GM21717 (cell line): ENCODE data around the gene RTN3.
"Not testable (repeated sequence)": the region's sequence is repeated elsewhere in the genome, so short reads cannot be mapped to it uniquely, and the experiment has no call there.

Source experiments
- ATAC-seq: cut with Tn5 transposase; IDR thresholded peaks from one replicate; pipeline ENCODE4 v1.9.1; 2021; ENCODE audit warnings: mild to moderate bottlenecking, moderate library complexity; ENCODE audit not compliant: unreplicated experiment

Gene RTN3

DNA sequence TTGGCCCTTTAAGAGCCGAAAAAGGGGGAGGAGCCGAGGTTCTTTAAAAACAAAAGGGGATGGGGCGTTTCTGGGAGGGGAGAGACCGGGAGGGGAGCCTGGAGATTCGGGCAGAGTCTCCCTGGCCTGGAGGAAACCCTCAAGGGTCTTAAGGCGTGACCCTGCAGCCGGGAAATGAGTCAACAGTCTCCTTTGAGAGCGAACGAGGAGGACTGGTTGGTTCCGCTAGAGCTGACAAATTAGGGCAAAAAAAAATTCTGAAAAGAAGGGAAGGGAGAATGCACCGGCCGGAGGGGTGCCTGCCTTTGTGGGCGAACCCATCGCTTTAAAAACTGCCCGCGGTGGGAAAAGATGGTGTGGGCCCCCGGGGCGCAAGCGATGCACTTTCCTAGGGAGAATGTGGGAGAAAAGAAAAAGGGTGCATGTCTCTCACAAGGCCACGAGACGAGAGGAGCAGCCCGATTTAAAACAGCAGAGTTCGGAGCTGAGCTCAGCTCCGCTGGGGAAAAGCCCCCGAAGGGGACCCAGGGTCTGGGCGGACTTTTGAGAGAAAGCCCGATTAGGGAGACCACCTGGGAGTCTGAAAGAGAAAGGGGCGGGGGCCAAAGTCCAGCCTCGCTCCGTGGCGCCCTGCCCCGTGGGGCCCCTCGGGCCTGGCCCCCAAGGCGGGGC lies 86.4 kb downstream of the RTN3 start:
- no peak for ATAC-seq

DNA sequence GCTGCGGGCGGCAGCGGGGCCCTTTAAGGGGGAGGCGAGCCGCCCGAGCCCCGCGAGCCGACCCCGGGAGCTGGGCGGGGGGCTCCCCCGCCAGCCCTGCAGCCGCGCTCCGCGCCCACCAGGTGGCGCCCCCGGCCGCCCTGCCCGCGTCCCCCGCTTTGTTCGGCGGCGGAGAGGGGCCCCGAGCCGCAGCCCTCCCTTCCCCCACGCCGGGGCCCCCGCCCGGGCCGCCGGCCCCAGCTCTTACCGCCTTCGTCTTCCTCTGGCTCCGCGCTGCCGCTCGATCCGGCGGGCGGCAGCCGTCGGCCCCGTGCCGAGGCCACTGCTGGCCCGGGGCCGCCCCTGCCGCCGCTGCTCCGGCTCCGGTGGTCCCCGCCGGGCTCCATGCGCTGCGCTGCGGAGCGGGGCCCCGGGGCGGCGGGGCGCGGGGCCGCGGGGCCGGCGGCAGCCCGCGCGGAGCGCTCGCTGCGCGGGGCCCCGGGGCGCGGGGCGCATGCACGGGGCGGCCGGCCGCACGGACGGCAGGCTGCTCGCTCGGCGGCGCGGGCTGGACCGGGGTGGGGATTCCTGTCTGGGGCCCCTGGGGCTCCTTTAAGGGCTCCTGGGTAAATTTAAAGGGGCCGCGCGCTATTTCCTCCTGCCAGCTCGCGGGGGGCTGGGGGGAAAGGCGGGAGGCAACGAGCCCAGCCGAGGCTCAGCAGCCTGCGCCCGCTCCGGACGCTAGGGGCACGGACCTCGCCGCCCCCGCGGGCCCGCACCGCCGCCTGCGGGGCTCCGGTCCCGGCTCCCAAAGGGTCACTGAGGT lies 87.1 kb downstream of the RTN3 start, which contains the start of gene ZFTA:
ZFTA (minus strand) TSS at position 539 of the 805 bp plus-strand sequence; CDS start at position 386, 153 bp downstream.
- peak; percentile 60 for ATAC-seq

DNA sequence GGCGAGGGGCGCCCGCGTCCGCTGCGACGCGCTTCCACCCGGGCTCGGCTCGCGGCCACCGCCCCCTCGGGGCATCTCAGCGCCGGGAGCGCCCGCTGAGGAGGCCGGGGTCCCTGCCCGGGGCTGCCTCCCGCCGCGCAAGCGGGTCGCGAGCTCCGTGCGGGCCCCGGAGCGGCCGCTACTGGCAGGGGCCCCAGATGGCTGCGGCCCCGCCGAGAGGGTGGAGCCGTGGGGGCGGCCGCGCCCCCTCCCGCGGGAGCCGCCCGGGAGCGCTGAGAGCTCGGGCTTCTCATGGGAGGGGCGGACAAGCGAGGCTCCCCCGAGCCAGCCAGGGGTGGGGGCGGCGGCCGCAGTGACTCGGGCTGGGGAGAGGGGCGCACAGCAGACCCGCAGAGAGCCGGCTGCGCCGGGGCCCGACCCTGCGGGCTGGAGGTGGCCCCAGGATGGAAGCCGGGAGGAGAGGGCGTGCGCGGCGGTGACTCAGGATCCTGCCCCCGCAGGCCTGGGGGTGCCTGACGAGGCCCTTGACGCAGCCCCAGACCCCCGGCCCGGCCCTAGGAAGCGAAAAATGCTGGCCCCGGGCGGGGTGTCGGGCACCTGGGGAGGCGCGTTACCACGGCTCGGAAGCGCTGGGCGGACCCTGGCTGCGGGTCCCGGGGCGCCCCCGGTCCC lies 87.9 kb downstream of the RTN3 start:
- ATAC-seq, result peak; percentile 45

DNA sequence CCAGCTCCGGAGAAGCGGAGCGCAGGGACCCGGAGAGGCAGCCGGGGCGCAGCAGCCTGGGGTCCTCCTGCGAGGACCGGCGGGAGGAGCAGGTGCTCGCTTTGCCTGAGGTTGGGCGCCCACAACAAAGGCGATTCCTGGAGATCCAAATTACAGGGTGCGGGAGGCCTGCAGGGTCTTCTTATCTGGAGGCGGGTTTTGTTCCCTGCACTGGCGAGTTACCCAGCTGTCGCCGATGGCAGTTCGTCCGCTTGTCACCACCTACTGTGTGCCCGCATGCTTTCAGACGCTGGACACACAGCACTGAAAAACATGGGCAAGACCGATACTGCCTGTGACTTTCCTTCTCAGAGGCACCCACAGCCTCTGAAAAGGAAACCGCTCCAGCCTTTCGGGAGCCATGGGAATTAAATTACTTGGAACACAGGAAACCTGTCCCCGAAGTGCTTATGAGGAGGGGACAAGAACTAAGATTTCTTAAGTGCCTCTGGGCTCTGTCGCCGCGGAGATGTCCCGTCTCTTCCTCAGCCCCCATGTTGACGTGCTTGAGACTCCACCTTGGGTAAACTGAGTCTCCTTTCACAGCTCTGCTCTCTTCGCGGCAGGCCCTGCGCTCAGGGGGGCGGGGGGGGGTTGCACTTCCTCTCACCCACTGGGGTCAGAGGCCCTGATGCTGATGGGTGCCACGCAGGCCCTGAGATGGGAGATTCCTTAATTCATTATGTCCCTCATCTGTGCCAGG lies 88.6 kb downstream of the RTN3 start:
- no peak for ATAC-seq

- ATAC-seq, result no peak
Observed at GRCh38 chr11:63770763-63771162, 89.5 kb downstream of the RTN3 start.

DNA sequence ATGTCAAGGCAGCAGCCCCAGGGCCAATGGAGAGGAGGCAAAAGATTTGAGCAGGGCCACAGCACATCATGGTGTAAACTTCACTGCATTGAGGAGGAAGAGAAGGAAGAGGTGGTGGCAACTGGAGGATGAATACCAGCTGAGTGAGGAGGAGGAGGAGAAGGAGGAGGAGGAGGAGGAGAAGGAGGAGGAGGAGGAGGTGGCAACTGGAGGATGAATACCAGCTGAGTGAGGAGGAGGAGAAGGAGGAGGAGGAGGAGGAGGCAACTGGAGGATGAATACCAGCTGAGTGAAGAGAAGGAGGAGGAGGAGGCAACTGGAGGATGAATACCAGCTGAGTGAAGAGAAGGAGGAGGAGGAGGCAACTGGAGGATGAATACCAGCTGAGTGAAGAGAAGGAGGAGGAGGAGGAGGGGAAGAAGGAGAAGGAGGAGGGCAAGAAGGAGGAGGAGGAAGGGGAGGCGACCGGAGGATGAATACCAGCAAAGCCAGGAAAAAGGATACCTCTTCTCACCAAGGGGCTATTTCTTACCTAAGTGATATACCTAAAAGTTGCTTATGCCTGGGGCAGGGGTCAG lies 90.5 kb downstream of the RTN3 start:
- not testable (repeated sequence) for ATAC-seq

DNA sequence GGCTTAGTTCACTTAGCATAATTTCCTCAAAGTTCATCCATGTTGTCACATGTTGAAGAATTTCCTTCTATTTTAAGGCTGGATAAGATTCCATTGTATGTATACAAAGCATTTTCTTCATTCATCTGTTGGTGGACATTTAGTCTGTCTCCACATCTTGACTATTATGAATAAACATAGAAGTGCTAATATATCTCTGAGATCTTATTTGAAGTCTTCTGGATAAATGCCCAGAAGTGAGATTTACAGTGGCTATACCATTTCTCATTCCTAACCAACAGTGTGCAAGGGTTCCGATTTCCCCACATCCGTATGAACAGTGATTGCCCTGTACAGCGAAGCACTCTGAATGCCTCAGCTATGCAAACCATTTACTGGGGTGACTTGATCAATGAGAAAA lies 93.9 kb downstream of the RTN3 start:
- no peak for ATAC-seq

- ATAC-seq, result no peak
Observed at GRCh38 chr11:63779039-63779438, 97.7 kb downstream of the RTN3 start.

GRCh38 chr11:63782749-63783148 lies 101.4 kb downstream of the RTN3 start:
- no peak for ATAC-seq

DNA sequence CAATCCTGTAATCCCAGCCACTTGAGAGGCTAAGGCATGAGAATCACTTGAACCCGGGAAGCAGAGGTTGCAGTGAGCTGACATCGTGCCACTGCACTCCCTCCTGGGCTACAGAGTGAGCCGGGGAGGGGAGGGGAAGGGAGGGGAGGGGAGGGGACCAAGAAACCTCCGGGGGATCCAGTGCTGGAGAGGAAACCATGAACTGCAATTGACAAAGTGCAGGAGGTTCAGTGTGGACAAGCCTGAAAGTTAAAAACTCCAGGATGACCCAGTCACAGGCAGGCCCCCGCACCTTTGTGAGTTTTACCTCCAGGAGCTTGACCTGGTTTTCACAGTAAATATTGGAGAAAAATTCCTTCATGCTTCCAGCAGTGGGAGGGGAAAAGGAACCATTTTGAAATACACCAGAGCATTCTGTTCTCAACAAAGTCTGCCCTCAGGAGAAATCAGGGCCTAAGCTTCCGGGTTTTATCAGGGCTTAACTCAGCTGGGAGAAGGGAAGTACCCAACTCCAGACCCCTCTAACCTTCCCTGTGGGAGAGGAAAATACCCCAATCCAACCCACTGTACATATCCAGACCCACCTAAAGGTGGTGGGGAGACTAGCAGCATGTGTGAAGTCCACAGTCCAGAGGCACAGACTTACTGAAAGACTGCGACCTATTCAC lies 102.8 kb downstream of the RTN3 start:
- no peak for ATAC-seq

DNA sequence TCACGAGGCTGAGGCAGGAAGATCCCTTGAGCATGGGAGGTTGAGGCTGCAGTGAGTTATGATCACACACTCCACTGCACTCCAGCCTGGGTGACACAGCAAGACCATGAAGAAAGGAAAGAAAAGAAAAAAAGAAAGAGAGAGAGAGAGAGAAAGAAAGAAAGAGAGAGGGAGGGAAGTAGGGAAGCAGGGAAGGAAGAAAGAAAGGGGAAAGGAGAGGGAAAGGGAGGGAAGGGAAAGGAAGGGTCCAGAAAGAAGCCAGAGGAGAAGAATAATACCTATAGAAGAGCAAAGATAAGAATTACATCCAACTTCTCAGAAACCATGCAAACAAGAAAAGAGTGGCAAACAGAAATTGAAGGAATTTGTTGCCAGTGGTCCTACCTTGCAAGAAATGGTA lies 104.5 kb downstream of the RTN3 start:
- ATAC-seq, result no peak

- no peak for ATAC-seq
Observed at GRCh38 chr11:63791495-63792167, 110.3 kb downstream of the RTN3 start.

DNA sequence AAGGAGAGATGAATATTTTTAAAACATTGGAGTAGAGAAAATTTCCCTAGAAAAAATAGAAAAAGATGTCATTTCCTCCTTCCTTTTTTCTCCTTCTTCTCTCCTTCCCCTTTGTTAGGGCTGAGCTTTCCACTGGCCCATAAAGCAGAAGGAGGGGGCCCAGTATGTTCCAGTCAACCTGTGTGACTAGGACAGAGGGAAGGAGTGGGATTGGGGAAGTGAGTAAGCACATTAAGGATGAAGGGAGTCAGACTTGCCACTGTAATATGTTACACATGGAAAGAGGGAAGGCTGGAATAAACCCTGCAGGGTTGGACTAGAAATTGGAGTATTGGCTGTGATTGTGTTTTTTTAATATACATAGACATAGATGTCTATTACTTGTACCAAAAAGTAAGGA lies 111.9 kb downstream of the RTN3 start:
- ATAC-seq, result no peak

- ATAC-seq, result no peak
Observed at GRCh38 chr11:63795066-63795465, 113.8 kb downstream of the RTN3 start.

DNA sequence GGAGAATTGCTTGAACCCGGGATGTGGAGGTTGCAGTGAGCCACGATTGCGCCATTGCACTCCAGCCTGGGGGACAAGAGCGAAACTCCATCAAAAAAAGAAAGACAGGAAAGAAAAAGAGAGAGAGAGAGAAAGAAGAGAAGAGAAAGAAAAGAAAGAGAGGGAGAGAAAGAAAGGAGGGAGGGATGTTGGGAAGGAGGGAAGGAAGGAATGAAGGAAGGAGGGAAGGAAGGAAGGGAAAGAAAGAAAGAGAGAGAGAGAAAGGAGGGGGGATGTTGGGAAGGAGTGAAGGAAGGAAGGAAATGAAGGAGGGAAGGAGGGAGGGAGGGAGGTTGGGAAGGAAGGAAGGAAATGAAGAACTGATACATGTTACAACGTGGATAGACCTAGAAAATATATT lies 119.6 kb downstream of the RTN3 start:
- no peak for ATAC-seq

DNA sequence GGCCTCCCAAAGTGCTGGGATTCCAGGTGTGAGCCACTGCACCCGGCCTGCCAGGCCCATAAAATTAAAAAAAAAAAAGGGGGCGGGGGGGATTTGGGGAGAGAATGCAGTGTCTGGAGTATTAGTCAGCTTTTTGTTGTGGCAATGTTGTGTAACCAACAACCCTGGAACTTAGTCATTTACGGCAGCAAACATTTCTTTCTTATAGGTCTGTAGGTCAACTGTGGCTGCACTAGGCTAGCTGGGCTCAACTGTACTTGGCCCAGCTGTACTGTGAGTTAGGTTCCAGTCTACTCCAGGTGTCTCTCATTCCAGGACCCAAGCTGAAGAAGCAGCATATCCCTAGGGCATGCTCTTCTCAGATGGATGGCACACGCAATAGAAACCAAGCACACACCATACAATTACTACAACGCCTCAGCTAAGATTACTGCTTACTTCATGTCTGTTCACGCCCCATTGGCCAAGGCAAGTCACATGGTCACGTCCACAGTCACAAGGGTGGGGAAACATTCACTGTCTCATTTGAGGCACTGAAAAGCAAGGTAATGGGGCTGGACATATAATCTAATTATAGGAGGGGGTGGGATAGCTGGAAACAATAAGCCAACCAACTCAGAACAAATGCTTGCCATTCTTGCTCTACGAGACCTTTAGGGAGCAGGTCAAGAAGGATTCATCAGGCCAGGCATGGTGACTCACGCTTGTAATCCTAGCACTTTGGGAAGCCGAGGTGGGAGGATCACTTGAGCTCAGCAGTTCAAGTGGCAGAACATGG lies 121.5 kb downstream of the RTN3 start:
- no peak for ATAC-seq

DNA sequence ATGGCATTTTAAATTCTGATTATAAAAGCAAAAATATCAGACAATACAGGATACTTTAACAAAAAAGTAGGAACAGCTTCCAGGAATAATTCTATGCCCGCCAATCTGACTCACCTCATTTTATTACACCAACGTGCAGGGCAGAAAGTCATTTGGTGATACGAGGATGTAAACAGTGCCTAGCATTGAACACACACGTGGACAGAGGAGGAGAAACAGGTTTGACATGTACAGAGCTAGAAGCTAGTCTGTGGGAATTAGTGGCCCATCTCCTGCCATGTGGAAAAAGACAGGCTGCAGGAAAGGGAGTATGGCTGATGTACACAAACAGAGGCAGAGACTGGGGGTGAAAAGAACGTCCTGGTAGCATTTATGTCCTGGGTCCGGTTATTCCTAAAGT lies 123.0 kb downstream of the RTN3 start:
- ATAC-seq, result no peak

GRCh38 chr11:63805844-63806415 lies 124.6 kb downstream of the RTN3 start:
- no peak for ATAC-seq
